Neural cell (in vitro differentiated cells): ENCODE data around the gene TSKU.

Experiments
- CTCF ChIP-seq: fragments of 450-650 bp; IDR thresholded peaks from 2 replicates; pipeline ENCODE4 v1.5.1; 2014; ENCODE audit warnings: antibody characterized with exemption, mild to moderate bottlenecking, moderate library complexity; ENCODE audit not compliant: poor library complexity, severe bottlenecking
- EZH2 ChIP-seq: fragments of 200-600, 300-800 bp; shearing (Covaris generic), sonication (generic); IDR thresholded peaks from 2 replicates; pipeline ENCODE4 v1.6.1; 2014; ENCODE audit warnings: antibody characterized with exemption, low read length, borderline replicate concordance, mild to moderate bottlenecking; ENCODE audit not compliant: insufficient read depth, poor library complexity, severe bottlenecking
- REST ChIP-seq: IDR thresholded peaks from 2 replicates; pipeline ENCODE4 v1.6.1; 2012; ENCODE audit warnings: borderline replicate concordance
- SMC3 ChIP-seq: fragments of 450-650 bp; conservative IDR thresholded peaks from 2 replicates; pipeline ENCODE4 v1.6.1; 2014; ENCODE audit warnings: antibody characterized with exemption, mild to moderate bottlenecking, moderate library complexity; ENCODE audit not compliant: poor library complexity

DNA sequence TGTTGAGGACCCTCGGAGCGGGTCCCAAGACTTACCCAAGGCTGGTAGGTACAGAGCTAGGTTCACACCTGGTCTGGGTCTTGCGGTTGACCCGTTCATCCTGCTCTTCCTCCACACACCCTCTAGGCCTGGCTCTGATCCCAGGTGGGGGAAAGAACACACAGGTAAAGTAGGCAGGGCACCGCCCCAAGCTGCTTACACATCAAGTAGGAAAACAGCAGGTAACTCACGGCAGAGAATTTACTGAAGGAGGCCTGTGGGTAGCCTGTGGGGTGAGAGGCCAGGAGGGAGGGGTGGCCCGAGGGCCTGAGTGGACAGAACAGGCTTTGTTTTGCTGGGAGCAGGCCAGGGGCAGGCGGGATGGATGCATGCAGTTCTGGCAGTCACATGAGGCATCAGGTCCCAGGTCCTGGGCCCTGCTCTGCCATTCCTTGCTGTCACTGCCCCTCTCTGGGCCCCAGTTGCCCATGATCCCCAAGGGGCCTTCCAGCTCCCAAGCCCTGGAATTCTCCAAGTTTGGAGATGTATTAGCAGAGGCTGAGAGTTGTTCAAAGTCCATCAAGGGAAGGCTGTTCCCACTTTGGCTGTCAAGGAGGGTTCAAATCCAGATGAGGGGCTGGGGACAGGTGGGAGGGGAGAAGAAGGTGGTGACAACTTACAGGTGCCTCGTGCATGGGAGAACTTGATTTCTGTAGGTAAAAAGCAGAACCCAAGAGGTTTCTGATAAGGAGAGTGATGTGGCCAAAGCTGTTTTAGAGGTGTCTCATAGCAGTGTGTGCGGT lies 5.7 kb downstream of the TSKU start:
- TF ChIP-seq EZH2, result no peak
- no peak for TF ChIP-seq SMC3
- no peak for TF ChIP-seq REST
- no peak for TF ChIP-seq CTCF
